ENCODE measurements around the gene ARL15. TPM values are rescaled to one million over a fixed set of nuclear protein-coding genes. Genes with fewer than 3 reads are reported as not detected.

The ARL15 gene
- total RNA-seq, 1 donor, result 29.1 TPM

GRCh38 chr5:54165687-54166086, 144.7 kb downstream of the ARL15 start:
- no peak for DNase-seq (ENCODE audit: low read depth in 2 of 3, low spot score in 2 of 3)

GRCh38 chr5:54162184-54162583, 148.2 kb downstream of the ARL15 start:
- no peak for DNase-seq (ENCODE audit: low read depth in 2 of 3, low spot score in 2 of 3)

GRCh38 chr5:54160329-54160728, 150.0 kb downstream of the ARL15 start:
- DNase-seq (ENCODE audit: low read depth in 2 of 3, low spot score in 2 of 3), result no peak

GRCh38 chr5:54159893-54160195, 150.5 kb downstream of the ARL15 start:
- no peak for DNase-seq (ENCODE audit: low read depth in 2 of 3, low spot score in 2 of 3)

GRCh38 chr5:54159153-54159892, 151.1 kb downstream of the ARL15 start:
- no peak for DNase-seq (ENCODE audit: low read depth in 2 of 3, low spot score in 2 of 3)

GRCh38 chr5:54156577-54156976, 153.8 kb downstream of the ARL15 start:
- DNase-seq (ENCODE audit: low read depth in 2 of 3, low spot score in 2 of 3), result no peak

DNA sequence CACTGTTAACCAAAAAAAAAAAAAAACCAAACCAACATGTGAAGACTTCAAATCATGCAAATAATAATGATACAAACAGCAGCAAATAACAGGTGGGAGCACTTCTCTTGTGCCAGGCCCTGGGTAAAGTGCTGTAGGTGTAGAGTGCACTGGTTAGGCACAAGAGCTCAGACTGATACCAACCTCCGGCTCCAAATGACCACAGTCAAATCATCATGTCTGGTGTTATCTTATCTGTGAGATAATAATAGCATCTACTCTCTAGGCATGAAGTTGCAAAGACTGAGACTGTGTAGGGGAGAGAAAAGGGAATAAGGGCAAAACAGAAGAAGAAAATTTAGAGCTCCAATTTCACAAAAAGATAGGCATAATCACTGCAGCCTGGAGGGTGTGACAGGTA, 159.5 kb downstream of the ARL15 start:
- no peak for DNase-seq (ENCODE audit: low read depth in 2 of 3, low spot score in 2 of 3)

DNA sequence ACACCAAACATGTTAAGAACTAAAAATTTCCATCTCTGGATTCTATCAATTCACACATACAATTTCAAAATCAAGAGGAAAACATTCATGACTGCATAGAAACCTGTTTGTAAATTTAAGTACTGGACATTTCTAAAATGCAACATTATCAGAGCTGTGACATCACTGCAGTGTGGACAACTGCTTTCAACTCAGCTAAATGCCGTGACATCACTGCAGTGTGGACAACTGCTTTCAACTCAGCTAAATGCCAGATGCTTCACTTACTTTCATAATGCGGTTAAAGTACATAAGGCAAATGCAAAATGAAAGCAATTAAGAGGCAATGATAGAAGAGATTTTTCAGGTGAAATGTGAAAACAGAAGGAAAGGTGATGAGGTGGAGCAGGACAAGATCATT, 161.5 kb downstream of the ARL15 start:
- no peak for DNase-seq (ENCODE audit: low read depth in 2 of 3, low spot score in 2 of 3)

- DNase-seq (ENCODE audit: low read depth in 2 of 3, low spot score in 2 of 3), result no peak
These were observed 162.1 kb downstream of the ARL15 start for GRCh38 chr5:54148067-54148845.

GRCh38 chr5:54146916-54147315, 163.5 kb downstream of the ARL15 start:
- DNase-seq (ENCODE audit: low read depth in 2 of 3, low spot score in 2 of 3), result no peak

GRCh38 chr5:54146390-54146789, 164.0 kb downstream of the ARL15 start:
- DNase-seq (ENCODE audit: low read depth in 2 of 3, low spot score in 2 of 3), result no peak

GRCh38 chr5:54140247-54140840, 170.0 kb downstream of the ARL15 start:
- DNase-seq (ENCODE audit: low read depth in 2 of 3, low spot score in 2 of 3), result no peak

DNA sequence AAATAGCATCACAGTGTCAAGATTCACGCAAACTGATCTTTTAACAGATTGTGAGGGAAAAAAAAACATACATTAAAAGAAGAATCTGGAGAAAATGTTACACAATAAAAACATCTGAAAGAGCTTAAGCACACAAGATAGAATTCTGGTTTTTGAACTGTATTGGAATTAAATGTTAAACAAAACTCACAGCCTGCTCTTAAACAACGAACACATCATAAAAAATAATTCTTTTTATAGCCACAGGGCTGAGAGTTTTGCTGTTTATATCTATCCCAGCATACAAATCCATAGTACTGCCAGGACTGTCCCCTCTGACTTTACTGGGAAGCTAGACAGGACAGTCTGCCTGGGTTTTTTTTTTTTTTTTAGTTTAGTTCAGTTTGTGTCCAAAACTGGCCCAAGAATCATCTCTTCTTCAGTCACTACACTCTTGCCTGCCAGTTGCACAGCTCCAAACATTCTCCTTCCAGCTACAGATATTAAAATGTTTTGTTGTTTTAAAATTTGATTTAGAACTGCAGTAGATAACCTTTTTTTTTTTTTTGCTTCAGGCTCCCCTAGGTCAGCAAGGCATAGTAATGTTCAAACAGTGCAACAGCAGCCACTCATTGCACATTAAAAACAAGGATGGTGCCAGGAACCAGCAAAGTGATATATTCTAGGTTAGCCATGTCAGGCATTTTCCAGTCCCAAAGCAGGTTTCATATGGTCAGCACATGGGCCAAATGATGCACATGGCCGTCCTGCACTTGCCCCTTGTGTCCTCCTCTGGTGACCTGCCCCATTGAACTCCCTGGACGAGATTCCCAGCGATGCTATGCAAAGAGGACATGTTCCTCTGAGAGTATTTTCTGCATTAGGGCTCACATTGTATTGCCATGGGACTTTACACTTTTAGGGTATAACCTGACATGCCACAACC, 173.6 kb downstream of the ARL15 start:
- DNase-seq (ENCODE audit: low read depth in 2 of 3, low spot score in 2 of 3), result no peak

GRCh38 chr5:54135042-54135441, 175.3 kb downstream of the ARL15 start:
- no peak for DNase-seq (ENCODE audit: low read depth in 2 of 3, low spot score in 2 of 3)

DNA sequence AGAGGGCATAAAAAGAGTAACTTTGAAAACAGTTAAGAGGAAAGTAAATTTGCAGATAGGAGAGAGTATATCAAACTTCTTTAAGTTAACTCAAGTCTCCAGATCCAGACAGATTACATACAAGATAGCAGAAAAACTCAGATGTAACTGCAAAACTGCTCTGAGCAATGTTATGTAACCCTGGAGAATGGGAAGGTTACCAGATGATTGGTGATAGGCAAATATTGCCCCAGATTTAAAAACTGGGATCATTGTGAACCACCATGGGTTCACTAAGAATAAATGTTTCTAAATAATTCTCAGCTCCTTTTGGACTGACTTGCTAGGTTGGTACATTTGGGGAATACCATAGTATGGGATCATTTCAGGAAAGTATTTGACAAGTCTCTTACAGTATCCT, 176.5 kb downstream of the ARL15 start:
- DNase-seq (ENCODE audit: low read depth in 2 of 3, low spot score in 2 of 3), result no peak

- no peak for DNase-seq (ENCODE audit: low read depth in 2 of 3, low spot score in 2 of 3)
These were observed 189.9 kb downstream of the ARL15 start for GRCh38 chr5:54120473-54120872.

DNA sequence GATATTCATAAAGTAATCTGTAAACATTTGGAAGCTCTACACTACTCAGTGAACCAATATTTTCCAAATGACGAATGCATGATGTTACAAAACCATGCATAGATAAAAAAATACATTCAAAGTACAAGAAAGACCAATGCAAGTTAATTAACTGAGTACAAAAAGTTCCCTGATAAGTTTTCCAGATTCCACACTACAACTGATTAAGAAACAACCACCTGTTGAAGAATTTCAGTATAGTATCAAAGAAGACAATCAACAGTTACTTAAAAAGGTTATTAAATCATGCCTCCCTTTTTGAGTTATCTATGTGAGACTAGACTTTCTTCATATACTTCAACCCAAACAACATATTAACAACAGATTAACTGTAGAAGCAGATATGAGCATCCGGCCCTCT, 192.4 kb downstream of the ARL15 start:
- no peak for DNase-seq (ENCODE audit: low read depth in 2 of 3, low spot score in 2 of 3)

DNA sequence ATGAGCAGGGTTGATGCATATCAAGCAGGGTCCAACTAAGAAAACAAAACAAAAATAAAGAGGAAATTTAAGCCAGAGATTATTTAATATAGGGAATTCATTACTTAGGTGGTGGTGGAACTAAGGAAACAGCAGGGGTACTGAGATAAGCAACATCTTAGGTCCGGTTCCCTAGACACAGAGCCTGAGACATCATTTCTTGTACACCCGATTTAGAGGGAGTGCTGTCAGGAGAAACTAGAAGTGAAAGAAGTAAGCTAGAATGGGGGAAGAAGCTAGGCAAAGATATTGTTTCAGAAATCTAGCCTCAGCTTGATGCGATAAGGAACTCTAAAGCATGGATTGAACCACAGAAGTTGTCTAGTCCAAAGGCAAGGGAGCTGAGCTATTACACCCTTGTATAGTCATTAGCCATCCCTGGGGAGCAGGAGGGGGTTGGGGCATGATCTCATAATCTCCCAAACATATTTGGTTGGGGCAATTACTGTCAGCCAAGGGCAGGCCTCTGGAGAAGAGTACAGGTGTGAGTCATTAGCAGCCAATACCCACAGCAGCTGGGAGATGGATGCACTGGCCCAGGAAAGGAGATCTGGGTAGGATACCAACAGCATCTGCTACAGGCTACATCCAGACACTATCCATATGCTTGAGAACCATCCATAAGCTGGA, 194.5 kb downstream of the ARL15 start:
- peak in 2 of 3 donors; percentile 1 to 40 for DNase-seq (ENCODE audit: low read depth in 2 of 3, low spot score in 2 of 3)

- DNase-seq (ENCODE audit: low read depth in 2 of 3, low spot score in 2 of 3), result no peak
These were observed 197.3 kb downstream of the ARL15 start for GRCh38 chr5:54113060-54113459.

DNA sequence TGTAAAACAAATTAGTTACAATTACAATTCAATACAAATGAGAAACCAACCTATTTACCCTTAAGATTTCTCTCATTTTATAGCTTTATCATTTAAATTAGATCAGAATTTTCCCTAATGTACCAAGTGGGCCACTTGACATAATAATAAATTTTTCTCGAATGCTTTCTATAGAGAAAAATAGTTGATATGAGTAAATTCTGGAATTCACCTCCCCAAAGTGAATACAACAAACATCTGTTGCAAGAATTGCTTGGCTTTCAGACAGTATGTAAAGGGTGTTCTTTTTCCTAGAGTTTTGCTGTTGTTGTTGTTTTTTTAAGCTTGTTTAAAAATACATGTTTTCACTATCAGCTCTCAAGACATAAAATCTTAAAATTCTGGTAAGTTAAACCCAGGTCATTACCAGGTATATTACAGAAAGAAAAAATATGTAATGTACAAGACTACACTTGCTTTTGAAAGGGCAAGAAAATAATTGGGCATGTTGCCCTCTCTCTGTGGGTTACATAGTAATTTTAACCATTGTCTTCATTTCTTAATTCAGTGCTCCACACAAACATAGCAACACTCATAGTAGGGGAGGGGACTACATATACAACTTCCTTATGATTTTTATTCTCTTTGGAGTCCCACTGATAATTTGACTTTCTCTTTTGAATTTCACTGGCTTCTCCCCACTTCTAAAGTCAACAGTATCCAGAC, 200.6 kb downstream of the ARL15 start:
- DNase-seq (ENCODE audit: low read depth in 2 of 3, low spot score in 2 of 3), result no peak

Measured in hematopoietic multipotent progenitor cell (in vitro differentiated cells).